GM19372 (cell line): ENCODE data around the gene HNRNPU.
A peak's percentile ranks its signal among the peaks of the same experiment; 100 is the strongest.

Experiments
- ATAC-seq: cut with Tn5 transposase; IDR thresholded peaks from one replicate; pipeline ENCODE4 v1.9.1; 2021; ENCODE audit warnings: mild to moderate bottlenecking, low read depth, moderate library complexity; ENCODE audit not compliant: unreplicated experiment

Gene HNRNPU

GRCh38 chr1:244863491-244864252 is 671 bp downstream of the HNRNPU start:
- ATAC-seq, result peak; percentile 2

DNA sequence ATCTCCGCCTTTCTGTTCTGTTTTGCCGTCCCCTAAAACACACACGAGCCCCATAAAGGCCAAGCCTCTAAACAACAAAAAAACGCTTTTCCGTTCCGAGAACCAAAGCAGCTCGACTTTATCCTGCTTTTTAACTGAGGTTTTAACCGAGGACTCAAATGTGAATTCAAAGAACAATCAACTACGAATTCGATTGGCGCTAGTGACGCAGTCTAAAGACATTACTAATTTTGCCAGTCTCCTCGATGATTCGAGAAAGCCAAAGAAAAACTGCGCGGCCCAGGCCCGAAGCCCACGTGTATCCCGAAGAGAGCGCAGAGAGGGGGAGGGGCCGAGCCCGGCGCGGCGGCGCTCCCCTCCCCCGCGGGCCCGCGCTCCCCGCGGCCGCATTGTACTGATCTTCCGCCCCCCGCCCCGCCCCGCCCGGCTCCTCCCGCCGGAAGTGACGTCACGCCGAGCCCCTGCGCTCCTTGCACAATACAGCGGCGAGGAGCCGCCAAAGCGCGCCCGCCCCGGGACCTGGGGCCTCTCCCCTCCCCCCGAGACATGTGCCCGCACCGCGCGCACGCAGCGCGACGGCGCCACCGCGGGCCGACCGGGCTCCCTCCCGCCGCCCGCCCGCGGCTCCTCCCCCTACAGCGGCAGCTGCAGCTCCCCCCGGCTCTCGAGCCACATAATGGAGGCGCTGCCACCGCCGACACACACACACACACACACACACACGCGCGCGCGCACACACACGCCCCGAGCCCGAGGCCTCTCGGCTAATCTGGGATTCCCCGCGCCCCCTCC is 1.4 kb downstream of the HNRNPU start:
- ATAC-seq, result peak; percentile 53

DNA sequence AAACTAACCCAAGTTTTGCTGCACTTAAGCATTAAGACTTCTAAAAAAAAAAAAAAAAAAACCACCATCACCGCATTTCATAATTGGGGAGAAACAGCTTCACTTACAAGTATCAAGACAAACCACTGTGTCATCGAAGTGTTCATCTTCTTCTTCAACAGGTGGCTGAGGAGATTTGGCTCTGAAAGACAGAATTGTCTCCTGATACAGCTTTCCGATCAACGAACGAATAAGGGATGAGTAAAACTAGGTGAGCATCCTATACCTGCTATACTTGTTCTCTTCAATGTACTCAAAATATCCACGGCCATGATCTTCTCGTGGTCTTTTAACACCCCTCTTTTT is 2.0 kb downstream of the HNRNPU start:
- ATAC-seq, result no peak

DNA sequence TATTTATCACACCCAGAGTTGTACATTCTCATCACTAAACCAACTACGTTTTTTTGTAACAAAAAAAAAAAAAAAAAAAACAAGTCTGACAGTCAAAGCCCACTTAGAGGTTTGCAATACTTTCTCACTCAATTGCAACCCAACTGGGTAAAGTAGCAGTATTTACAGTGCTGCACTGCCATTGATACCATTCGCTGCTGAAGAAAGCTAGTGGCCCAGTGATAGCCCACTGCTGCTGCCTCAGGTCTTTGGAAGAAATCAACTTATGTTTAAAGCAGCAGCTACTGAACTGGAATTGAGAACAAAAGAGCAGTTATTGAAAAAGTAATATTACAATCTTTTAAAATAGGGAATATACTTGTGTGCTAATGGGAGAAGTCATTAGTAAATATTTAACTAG is 2.7 kb downstream of the HNRNPU start:
- ATAC-seq, result no peak

DNA sequence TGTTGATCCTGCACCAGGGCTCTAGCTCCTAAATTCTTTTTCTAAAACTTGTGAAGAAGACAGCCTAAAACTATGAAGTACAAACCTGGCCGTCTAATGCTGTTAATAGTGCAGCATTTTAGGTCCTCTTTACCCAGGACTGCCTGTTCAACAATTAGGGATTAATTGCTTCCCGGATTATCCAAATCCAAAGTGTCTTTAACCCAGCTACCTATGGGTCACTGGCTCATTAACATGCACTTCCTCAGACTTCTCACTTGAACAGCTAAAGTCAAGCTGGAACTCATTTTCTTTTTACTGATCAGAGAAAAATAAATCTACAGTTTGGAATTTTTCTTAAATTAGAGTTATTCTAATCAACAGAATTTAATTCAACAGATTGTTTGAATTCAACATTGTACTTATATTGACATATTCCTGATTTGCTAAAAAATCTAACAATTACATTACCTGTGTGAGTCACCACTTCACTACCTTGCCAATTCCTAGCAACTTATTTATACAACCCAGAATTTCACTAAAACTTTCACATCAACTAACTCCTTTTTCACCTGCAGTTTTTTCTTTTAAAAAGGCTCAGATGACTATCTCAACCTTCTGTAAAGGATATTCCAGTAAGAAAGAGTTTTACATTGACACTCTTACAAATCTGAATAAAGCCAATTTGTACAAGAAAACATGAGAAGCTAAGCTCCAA is 3.3 kb downstream of the HNRNPU start:
- no peak for ATAC-seq

DNA sequence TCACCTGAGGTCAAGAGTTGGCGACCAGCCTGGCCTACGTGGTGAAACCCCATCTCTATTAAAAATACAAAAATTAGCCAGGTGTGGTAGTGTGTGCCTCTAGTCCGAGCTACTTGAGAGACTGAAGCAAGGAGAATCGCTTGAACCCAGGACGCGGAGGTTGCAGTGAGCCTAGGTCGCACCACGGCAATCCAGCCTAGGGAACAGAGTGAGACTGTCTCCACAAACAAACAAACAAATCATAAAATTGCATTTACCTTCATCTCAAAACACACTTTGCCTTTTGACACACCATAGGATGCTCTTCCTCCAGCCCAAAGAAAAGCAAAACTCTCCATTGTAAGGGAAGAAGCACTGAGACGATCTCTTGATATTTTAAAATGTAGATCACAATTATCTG is 4.3 kb downstream of the HNRNPU start:
- ATAC-seq, result no peak

GRCh38 chr1:244858357-244858756 is 6.0 kb downstream of the HNRNPU start:
- ATAC-seq, result no peak

DNA sequence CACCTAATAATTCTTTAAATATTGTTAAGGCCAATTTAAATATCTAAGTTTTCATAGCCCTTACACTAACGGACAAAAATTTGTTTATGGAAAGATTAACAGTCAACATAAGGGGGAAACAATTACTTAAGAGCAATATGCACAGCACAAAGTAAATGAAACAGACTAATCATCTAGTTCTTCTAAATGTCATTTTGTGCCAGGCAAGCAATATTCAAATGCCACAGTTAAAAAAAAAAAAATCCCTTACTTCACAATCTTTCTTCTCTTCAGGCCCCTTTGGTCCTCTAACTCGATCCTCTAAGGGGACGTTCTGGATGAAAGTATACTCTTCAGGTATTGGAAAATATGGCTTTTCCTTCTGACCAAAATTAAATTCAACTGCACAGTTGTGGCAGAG is 6.6 kb downstream of the HNRNPU start:
- no peak for ATAC-seq

DNA sequence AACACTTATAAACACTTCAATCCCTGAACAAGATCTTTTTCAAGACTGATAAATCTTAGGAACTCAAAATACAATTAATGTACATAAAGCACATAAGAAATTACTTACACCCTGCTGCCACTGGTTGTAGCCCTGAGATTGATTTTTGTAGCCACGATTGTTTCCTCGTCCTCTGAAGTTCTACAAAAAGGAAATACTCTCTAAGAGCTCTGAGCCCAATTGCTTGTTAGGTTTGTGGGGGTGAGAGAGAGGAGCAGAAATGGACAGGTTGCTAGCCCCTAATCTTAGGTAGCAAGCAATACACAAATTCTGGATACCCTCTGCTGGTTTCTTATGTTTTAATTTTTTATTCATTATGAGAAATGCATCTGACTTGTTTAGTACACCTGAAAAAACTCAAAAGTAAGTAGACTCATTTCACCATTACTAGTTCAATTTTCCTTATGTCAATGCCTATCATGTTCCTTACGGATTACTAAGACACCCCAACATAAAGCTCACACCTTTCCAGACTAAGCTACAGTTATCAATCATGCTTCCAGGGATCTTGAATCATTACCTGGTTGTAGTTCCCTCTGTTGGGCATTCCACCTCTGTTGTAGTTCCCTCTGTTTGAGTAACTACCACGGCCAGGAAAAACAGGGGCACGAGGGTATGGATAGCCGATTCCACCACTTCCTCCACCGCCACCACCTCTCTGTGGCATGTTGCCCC is 9.3 kb downstream of the HNRNPU start:
- no peak for ATAC-seq

DNA sequence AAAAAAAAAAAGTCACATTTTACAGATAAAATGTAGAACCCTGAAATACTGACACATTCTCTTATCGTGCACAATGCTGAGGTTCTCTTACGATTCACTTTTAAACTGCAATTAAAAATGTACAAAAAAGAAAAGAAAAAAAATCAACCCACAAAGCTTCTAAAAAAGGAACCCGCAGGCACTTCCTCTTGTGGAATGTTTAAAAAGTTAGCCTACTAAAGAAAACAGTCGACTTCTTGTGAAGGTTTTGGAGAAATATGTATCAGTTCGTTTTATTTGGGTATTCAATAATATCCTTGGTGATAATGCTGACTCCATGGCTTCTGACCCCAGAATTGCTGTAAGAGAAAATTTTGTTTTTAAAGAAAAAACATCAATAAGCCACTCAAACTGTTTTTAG is 10.2 kb downstream of the HNRNPU start:
- ATAC-seq, result no peak

GRCh38 chr1:244852694-244853093 is 11.6 kb downstream of the HNRNPU start:
- no peak for ATAC-seq

- ATAC-seq, result no peak
Observed at GRCh38 chr1:244851546-244852231, 12.7 kb downstream of the HNRNPU start.

DNA sequence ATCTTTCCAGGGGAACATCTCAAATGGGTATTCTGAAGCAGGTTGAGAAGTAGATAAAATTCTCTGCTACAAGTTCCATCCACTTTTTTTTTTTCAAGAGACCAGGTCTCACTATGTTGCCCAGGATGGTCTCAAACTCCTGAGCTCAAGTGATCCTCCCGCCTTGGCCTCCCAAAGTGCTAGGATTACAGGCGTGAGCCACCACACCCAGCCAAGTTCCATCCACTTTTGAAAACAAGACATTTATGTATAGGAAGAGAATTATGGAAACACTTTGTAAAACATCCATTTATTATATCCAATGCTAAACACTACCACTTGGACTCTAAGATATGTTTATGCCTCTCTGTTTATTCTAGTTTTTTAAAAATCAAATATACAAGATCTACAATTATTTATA is 13.4 kb downstream of the HNRNPU start:
- ATAC-seq, result no peak

DNA sequence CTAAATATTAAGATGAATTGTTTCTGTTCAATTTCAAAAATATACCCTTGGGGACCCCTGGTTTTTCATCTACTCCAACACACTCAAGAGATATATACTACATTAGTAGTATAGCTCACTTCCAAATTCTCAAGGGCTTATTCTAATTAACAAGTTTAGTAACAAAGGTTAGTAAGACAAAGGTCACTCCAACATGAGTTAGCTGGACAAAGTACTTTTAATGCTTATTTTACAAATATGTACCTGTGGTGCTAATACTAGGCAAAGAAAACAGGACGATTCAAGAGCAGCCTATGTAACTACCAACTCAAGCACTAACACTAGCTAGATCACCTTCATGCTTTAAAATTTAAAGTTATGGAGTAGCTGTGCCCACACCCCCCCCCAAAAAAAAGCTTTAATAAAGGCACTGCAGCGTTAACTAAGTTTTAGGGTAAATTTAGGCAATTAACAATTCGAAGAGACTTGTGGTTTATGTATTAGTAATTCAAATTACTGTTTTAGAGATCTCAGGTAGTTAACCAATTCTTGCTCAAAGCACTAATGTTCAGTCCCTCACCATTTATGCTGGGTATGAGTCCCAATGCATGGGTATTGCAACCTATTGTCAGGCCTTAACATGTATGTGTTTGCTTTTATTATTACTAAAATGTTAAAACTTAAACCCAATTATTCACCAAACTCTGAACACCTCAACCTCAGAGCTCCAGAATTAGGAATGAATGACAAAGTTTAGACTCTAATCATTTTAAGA is 14.1 kb downstream of the HNRNPU start:
- no peak for ATAC-seq

- ATAC-seq, result no peak
Observed at GRCh38 chr1:244849189-244849866, 15.0 kb downstream of the HNRNPU start.

DNA sequence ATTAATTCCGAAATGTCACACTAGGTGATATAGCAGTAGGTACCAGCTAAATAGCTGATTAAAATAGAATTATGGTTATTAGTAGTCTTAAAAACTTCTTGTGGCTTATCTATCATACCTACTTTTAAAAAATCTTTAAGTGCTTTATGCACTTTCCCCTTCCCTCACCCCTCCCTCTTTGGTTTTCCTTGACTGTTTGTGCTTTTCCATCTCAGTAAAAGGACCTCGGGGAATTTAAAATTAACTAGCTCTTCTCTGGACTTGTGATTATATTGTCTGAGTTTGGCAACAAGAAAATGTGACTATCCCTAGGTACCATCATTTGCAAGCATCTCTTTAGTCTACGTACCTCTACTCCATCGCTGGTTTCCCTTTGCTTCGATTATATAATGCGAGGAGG is 17.7 kb downstream of the HNRNPU start:
- ATAC-seq, result no peak

GRCh38 chr1:244844155-244845121 is 19.9 kb downstream of the HNRNPU start:
- ATAC-seq, result no peak
